GM12865 (cell line): ENCODE results near the gene USP28.
"Not testable (repeated sequence)": the region's sequence is repeated elsewhere in the genome, so short reads cannot be mapped to it uniquely, and the experiment has no call there.

Source experiments
- DNase-seq: peaks from one replicate; pipeline ENCODE4 v3.0.0; 2010; ENCODE audit warnings: low read depth
- H3K4me3 ChIP-seq: 2 replicates; pipeline ENCODE4 v1.5.1; 2011; ENCODE audit warnings: mild to moderate bottlenecking, low read depth, low read length, control low read depth
- TF ChIP-seq, protein P1 (sequence below): IDR thresholded peaks from 2 replicates; pipeline ENCODE4 v1.5.1; 2011; ENCODE audit warnings: low read length, control low read depth, low read depth, inconsistent platforms; ENCODE audit not compliant: insufficient read depth; ENCODE audit errors: missing control alignments

Gene USP28

DNA sequence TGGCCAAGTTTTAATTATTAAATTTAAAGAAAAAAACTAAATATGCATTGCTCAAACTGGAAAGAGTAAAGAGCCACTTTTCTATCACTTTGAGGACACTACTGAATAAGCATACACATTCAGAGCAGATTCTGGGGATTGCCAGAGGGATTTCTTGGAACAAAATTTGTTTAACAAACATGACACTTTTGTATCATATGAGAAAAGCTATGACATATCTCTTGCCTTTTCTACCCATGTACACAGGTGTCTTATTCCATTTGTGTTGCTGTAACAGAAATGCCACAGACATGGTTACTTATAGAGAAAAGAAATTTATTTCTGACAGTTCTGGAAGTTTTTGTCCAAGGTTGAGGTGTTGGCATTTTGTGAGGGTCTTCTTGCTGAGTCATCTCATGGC, 13.5 kb upstream of the USP28 start:
- DNase-seq = no peak
- no peak overlapping the region for H3K4me3 ChIP-seq
- TF ChIP-seq, protein P1, sequence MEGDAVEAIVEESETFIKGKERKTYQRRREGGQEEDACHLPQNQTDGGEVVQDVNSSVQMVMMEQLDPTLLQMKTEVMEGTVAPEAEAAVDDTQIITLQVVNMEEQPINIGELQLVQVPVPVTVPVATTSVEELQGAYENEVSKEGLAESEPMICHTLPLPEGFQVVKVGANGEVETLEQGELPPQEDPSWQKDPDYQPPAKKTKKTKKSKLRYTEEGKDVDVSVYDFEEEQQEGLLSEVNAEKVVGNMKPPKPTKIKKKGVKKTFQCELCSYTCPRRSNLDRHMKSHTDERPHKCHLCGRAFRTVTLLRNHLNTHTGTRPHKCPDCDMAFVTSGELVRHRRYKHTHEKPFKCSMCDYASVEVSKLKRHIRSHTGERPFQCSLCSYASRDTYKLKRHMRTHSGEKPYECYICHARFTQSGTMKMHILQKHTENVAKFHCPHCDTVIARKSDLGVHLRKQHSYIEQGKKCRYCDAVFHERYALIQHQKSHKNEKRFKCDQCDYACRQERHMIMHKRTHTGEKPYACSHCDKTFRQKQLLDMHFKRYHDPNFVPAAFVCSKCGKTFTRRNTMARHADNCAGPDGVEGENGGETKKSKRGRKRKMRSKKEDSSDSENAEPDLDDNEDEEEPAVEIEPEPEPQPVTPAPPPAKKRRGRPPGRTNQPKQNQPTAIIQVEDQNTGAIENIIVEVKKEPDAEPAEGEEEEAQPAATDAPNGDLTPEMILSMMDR = no peak

DNA sequence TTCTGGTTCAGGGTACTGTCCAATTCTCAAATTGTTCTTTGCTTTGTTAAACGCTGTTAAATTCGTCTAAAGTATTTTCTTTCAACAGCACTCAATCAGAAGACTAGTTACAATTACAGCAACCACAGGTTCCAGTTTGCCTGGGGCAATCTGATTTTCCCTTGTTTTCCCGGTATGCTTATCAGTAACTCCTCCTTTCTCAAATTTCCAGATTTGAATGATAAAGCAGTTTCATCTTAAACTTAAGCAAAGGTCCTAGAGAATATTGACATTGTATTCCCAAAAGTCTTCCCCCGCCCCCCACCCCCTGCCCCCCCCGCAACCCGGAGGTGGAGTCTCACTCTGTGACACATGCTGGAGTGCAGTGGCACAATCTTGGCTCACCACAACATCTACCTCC, 10.5 kb upstream of the USP28 start:
- H3K4me3 ChIP-seq = no peak overlapping the region
- TF ChIP-seq, protein P1 = no peak
- no peak for DNase-seq

DNA sequence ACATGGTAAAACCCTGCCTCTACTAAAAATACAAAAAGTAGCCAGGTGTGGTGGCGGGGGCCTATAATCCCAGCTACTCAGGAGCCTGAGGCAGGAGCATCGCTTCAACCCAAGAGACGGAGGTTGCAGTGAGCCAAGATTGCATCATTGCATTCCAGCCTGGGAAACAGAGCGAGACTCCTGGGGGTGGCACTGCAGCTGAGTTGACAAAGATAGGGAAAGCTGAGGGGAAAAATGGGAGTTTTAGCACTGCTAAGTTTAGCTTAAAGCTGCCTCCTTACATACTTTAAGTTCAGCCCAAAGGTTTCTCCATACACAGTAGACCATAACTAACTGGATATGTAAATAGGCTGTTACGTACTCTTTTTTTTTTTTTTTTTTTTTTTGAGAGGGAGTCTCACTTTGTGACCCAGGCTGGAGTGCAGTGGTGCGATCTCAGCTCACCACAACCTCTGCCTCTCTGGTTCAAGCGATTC, 9.0 kb upstream of the USP28 start:
- H3K4me3 ChIP-seq = no peak overlapping the region
- no peak for DNase-seq
- TF ChIP-seq, protein P1 = no peak

DNA sequence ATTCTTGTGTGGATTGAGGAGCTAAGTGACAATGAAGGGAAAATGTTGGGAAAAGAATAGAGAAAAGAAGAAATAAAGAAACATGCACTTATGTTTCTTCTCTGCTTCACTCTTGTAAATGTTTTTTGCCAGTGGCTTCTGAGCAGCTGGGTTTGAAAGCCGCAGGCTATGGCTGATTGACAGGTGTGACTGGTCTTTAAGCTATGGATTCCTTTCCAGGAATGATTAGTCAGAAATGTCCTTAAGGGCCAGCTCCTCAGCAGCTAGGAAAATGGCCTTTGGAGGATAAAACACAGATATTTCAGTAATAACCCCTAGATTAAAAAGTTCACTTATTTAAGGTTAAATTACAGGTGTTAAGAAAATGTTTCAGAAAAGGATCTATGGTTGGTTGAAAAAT, 6.5 kb upstream of the USP28 start:
- DNase-seq = no peak
- TF ChIP-seq, protein P1 = no peak
- no peak overlapping the region for H3K4me3 ChIP-seq

DNA sequence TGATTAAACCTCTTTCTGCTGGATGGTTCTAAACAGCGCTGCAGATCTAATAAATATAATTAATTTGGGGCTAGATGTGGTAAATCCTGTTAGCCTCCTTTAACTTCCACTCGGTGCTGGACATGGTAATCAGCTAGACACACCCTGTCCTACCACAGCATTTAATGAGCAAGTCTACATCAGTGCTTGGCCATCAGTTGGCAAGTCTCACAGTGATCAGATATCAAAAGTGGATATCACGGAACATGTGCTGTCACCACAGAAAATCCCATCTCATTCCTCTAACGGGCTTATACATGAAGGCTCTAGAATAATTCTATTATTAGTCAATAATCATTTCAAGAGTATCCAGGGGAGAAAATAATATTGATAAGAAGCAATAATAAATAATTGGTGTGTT, 5.6 kb upstream of the USP28 start:
- H3K4me3 ChIP-seq = no peak overlapping the region
- no peak for DNase-seq
- TF ChIP-seq, protein P1 = no peak

DNA sequence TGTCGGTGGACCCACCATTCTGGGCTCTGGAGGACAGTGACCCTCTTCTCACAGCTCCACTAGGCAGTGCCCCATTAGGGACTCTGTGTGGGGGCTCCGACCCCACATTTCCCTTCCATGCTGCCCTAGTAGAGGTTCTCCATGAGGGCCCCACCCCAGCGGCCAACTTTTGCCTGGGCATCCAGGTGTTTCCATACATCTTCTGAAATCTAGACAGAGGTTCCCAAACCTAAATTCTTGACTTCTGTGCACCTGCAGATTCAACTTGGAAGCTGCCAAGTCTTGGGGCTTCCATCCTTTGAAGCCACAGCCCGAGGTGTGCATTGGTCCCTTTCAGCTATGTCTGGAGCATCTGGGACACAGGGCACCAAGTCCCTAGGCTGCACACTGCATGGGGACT, 4.1 kb upstream of the USP28 start:
- H3K4me3 ChIP-seq, DNase-seq: not testable (repeated sequence)

DNA sequence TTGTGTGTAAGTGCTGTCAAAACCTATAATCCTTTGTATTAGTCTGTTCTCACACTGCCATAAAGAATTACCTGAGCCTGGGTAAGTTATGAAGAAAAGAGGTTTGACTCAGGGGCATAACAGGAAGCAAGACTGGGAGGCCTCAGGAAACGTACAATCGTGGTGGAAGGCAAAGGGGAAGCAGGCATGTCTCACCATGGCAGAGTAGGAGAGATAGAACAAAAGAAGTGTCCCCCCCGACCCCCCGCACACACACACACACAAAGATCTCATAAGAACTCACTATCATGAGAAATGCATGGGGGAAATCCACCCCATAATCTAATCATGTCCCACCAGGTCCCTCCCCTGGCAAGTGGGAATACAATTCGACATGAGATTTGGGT, 2.3 kb upstream of the USP28 start:
- DNase-seq = peak; percentile 11
- TF ChIP-seq, protein P1 = no peak
- no peak overlapping the region for H3K4me3 ChIP-seq
